GM21576 (cell line): Measurements from ENCODE around the gene PTK7.

ENCODE experiments used
- ATAC-seq: cut with Tn5 transposase; IDR thresholded peaks from one replicate; pipeline ENCODE4 v1.9.1; 2021; ENCODE audit warnings: mild to moderate bottlenecking, moderate library complexity; ENCODE audit not compliant: unreplicated experiment

PTK7 gene

DNA sequence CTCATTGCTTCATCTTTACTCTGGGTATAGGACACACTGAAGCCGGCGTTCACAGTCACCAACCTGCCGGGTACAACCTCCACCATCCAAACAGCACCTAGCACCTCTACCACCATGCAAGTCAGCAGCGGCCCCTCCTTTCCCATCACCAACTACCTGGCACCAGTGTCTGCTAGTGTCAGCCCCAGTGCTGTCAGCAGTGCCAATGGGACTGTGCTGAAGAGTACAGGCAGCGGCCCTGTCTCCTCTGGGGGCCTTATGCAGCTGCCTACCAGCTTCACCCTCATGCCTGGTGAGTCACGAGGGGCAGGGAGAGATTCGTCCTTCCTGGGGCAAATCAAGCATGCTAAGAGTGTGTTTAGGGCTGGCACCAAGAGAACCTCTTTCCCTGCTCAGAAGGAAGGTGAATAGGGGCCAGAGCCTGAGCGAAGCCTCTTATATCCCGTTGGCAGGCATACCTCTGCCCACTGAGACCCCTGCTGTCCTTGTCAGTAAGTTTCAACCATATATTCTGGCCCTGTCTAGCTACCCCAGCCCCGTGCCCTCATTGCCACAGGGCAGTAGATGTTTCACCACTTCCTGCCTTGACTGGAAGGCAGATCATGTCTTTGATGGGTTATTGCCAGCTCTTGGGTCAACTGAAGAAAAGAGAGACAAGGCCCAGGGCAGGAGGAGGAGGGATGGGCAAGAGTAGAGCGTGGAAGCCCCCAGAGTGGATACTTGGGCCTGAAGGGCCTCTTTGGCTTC lies 99.7 kb downstream of the PTK7 start:
- ATAC-seq = no peak

DNA sequence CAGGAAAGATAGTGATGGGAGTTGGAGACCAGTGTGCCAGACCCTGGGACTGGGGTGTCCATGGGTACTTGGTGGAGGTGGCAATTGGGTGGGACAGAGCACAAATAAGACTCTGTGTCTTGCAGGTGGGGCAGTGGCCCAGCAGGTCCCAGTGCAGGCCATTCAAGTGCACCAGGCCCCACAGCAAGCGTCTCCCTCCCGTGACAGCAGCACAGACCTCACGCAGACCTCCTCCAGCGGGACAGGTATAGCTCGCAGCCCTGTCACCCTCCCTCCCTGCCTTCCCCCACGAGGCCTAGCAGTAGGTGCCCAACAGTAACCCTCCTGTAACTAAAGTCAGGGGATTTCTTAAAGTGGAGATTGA lies 100.3 kb downstream of the PTK7 start:
- no peak for ATAC-seq

DNA sequence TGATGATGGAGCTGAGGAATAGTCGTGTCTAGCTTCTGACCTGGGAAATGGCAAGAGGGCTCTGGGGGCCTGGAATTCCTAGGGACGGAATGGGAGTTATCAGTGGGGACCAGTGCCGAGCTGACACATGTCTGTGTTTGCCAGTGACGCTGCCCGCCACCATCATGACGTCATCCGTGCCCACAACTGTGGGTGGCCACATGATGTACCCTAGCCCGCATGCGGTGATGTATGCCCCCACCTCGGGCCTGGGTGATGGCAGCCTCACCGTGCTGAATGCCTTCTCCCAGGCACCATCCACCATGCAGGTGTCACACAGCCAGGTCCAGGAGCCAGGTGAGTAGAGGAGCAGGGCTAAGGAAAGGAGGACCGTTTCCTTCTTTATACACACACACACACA lies 102.0 kb downstream of the PTK7 start:
- ATAC-seq = no peak

DNA sequence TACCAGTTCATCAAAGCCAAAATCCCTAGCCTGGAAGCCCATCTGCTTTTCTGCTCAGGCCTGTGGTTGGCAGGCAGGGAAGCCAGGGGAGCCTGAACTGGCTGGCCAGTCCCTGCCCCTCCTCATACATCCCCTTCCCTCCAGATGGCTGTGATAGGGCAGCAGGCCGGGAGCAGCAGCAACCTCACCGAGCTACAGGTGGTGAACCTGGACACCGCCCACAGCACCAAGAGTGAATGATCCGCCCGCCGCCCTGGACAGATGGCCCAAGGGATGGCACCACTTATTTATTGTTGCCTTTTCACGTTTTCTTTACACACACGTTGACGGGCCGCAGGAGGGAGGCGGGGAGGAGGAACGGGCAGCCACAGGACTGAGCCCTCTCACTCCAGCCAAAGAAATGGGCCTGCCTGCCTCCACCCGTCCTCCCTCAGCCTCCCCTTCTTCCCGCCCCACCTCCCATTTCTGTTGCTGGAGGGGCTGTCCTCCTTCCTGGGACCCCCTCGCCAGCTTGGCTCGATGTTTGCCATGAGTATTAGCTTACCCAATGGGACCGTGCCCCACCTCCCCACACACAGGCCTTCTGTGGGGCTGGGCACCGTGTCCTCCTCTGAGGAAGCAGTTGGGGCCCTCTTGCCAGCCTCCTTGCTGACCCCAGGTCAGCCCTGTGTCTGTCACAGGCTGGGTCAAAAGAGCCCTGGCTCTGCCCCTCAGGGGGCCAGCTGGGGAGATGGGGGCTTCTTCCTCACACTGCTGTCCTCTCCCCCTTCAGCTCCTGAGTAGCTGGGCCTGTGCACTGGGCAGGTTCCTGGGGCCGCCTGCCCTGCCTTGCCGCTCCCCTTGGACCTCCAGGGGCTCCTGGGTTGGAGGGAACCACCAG lies 103.1 kb downstream of the PTK7 start:
- ATAC-seq = no peak

DNA sequence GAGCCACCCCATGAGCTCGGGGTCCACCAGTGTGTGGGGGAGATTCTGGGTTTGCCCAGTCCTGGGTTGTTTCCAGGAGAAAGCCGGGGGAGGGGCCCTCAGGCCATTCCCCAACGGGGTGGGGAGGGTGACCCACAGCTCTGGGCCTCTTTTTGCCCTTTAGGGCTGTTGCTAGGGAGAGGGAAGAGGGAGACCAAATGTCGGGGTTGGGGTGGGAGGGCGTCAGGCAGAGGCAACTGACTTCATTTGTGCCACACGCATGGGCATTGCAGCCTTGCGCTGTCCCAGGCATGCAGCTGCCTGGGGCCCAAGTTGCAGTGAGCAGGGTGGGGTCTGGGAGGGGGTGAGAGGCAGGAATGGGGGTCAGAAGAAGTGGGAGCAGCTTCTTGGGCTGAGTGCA lies 103.9 kb downstream of the PTK7 start:
- no peak for ATAC-seq

DNA sequence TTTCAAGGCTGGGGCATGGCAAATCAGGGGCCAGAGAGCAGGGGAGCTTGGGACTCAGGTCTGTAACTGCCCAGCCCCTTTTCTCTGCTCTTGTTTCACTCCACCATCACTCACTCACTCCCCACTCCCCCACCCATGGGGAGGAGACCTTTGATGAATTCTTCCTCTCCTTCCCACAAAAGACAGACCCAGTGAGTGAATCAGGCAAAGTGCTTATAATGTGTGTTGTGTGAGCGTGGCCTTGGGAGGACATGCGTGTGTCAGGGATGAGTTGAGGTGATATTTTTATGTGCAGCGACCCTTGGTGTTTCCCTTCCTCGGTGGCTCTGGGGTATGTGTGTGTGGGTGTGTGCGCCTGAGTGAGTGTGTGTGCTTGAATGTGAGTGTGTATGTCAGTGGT lies 104.9 kb downstream of the PTK7 start:
- ATAC-seq = no peak

DNA sequence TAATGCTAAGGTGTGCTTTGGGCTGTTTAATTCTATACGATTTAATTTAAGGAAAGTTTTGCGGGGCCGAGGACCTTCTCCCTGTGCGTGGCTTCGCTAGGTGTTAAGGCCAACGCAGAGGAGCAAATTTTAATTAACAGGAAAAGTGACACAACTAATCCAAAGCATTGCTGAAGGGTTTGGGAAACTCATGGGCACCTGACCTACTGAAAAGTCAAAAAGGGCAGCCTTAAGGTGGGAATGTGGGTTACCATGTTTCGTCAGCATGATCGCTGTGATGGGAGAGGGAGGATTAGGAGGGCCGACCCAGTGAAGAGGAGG lies 105.5 kb downstream of the PTK7 start:
- ATAC-seq = no peak

DNA sequence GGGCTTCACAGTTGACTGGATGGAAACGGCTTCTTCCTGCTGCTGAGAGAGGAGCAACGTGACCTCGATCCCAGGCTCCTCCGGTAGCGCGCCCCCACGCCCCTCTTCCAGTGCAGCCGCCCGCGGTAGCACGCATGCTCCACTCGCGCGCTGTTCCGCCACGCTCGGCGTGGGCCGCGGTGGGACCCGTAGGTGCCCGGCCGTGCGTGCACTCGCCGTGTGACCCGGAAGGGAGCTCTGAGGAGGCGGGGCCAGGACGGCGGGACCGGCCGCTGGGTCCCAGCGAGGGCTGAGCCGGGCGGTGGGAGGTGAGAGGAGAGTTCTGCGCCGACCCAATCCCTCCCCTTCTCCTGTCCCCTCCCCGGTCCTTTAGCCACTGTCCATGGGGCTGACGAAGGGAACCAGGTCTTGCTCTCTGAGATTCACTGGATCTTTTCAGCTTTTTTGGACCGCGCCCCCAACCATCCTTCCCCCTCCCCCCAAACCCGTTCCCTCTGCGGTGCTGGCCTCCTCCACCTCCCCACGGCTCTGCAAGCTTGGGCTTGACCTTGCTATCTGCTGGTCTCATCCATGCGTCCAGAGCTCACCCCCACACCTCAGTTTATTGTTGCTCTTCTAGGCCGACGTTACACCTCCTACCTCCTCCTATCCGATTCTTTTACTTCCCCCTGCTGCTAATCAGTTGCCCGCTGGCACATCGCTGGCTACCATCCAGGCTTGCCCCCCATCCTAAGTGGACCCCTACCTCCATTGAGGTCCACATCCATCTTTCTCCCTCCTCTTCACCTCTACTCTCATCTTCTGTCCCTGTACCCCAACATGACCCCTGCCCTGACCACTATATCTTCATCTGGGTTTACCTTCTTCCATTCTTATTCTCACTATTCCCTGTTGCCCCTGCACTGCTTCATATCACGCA lies 106.1 kb downstream of the PTK7 start, which contains the start of gene CUL9:
Gene CUL9, plus strand, starts transcription at position 255 of the 919 bp plus-strand sequence. CDS start 2,115 bp downstream, outside the sequence.
- peak; percentile 85 for ATAC-seq

DNA sequence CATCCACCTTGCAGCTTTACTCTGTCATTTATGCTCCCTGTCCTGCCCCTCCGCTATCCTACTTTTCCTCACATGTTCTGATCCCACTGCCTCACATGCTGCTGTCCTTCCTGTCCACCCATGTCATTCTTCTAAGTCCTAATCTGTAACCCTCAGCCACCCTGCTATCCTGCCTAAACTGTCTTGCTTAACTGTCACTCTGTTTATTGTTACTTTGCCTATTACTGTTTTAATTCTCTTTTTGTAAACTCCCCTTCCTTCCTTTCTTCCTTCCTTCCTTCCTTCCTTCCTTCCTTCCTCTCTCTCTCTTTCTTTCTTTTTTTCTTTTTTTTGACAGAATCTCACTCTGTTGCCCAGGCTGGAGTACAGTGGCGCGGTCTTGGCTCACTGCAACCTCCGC lies 107.3 kb downstream of the PTK7 start:
- no peak for ATAC-seq

DNA sequence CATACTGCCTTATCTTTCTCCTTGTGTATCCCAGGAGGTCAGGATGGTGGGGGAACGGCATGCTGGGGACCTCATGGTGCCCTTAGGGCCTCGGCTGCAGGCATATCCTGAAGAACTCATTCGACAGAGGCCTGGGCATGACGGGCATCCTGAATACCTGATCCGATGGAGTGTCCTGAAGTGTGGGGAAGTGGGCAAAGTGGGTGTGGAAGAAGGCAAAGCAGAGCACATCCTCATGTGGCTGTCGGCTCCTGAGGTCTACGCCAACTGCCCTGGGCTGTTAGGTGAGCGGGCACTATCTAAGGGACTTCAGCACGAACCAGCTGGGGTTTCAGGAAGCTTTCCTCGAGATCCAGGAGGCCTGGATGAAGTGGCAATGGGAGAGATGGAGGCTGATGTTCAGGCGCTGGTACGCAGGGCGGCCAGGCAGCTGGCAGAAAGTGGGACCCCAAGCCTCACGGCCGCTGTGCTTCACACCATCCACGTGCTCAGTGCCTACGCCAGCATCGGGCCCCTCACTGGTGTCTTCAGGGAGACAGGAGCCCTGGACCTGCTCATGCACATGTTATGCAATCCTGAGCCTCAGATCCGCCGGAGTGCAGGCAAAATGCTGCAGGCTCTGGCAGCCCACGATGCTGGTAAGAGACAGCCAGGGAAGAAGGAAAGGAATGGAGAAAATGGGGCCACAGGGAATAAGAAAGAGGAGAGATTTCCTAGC lies 108.3 kb downstream of the PTK7 start:
- no peak for ATAC-seq

DNA sequence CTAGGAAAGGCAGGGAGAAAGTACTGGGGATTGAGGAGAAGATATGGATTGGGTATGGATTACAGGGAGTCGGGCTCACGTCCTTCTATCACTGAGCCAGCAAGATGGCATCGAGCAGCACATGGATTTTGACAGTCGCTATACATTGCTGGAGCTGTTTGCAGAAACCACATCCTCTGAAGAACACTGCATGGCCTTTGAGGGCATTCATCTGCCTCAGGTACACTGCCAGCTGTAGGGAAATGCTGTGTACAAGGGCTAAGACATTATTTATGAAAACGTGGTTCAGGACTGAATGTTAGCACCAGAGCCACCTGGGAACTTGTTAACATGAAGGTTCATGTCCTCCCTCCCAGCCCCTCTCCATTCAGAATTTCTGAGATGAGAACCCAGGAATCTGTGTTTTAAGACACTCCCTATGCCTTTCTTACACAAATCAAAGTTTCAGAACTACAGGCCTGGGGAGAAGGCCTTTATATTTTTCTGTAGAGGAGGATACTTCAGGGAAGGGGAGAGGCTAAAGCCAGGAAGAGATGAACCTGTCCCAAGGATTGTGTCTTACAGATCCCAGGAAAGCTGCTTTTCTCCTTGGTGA lies 109.4 kb downstream of the PTK7 start:
- ATAC-seq = no peak

DNA sequence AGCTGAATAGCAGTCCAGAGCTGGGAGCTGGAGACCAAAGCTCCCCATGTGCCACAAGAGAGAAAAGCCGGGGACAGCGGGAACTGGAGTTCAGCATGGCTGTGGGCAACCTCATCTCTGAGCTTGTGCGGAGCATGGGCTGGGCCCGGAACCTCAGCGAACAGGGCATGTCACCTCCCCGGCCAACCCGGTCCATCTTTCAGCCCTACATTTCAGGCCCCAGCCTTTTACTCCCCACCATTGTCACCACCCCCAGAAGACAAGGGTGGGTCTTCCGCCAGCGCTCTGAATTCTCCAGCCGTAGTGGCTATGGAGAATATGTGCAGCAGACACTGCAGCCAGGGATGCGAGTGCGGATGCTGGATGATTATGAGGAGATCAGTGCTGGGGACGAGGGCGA lies 109.9 kb downstream of the PTK7 start:
- ATAC-seq = no peak

DNA sequence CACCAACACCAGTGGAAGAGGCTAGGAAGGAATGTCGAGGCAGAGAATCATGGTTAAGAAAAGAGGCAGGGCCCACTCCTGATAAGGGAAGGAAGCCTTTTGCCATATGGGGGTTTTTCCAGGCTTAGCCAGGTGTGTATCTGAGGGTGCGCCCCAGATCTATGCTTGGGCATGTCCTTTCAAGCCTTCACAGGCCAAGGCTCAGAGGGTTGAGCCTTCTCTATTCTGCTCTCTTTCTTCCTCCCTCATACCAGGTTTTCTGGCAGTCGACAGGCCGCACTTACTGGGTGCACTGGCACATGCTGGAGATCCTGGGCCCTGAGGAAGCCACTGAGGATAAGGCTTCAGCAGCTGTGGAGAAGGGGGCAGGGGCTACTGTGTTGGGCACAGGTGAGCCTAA lies 110.6 kb downstream of the PTK7 start:
- no peak for ATAC-seq

DNA sequence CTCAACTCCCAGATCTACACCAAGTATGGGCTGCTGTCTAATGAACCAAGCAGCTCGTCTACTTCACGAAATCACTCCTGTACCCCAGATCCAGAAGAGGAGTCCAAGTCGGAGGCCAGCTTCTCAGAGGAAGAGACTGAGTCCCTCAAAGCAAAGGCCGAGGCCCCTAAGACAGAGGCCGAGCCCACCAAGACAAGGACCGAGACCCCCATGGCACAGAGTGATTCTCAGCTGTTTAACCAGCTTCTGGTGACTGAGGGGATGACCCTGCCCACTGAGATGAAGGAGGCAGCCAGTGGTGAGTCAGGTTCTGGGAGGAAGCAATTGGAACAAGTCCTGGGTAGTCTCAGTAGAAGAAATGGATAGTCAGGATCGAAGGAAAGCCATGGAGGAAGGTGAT lies 111.7 kb downstream of the PTK7 start:
- ATAC-seq = no peak

DNA sequence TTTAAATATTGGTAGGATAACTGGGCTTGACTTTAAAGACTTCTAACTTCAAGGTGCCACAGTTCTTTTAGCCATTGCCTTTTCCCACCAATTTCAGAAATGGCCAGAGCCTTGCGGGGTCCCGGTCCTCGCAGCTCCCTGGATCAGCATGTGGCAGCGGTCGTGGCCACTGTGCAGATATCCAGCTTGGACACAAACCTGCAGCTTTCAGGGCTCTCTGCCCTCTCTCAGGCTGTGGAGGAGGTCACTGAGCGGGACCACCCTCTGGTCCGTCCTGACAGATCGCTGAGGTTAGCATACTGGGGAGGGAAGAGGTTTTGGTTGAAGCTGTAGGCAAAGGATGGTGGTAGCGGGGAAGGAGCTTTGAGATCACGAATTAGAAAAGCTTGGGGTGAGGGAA lies 112.3 kb downstream of the PTK7 start:
- no peak for ATAC-seq

DNA sequence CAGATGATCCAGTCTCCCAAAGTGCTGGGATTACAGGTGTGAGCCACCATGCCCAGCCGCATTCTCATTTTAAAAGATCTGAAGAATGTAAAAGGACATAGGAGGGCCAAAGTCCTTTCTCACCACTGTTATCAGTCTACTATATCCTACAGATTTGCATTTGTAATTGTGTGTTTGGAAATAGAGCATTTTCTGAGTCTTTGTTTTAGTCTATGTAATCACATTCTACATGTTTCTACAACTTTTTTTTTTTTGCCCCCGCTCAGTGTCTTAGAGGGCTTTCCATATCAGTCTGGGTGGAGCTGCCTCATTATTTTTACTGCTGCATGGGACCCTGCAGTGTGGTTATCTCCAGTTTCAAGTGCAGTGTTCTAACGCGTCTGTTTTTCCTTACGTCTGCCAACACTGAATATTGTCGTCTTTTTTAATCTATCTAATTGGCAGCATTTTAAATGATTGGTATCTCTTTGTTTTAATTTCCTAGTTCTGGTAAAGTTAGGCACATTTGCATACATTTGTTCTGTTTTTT lies 113.7 kb downstream of the PTK7 start:
- no peak for ATAC-seq

DNA sequence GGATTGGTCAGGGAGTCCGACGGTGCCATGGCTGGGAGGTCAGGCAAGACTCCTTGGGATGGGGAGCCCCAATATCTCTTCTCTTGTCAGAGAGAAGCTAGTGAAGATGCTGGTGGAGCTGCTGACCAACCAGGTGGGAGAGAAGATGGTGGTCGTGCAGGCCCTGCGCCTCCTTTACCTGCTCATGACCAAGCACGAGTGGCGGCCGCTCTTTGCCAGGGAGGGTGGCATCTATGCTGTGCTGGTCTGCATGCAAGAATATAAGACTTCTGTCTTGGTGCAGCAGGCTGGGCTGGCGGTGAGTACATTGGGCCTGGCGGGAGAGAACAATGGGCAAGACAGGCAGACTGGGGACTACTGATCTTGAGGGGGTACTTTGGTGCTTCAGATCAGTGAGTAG lies 116.8 kb downstream of the PTK7 start:
- no peak for ATAC-seq

DNA sequence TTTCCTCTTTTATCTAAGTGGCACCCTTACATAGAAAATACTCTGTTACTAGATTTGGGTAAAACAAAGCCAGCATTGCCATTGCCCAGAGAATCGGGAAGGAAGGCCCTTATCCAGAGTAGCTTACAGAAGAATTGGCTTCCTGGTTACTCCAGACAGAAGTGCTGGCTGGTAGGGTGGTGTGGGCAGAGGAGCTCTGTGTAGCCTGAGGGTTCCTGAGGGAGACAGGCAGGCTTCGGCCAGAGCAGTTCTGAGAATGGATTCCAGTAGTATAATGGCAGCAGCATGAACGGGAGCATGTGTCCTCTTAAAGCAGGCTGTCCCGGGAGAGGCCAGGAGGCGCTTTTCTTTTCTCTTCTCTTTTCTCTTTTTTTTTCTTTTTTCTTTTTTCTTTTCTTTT lies 117.8 kb downstream of the PTK7 start:
- ATAC-seq = no peak

DNA sequence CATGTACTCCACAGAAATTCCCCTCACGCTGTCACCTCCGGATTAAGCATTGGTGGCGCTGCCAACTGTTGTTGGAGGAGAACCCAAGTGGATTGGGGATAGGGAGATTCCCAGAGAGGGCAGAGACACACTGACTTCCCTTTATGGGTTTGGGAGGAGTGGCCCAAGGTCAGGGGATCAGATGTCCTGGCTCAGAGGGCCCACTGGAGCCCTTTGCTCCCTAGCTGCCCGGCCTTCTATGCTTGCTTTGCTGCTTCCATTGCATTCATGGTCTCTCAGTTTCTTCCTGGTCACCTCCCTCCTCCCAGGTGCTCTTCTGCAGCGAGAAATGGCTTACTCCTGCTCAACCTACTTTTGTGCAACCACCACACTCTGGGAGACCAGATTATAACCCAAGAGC lies 120.2 kb downstream of the PTK7 start:
- ATAC-seq = no peak

DNA sequence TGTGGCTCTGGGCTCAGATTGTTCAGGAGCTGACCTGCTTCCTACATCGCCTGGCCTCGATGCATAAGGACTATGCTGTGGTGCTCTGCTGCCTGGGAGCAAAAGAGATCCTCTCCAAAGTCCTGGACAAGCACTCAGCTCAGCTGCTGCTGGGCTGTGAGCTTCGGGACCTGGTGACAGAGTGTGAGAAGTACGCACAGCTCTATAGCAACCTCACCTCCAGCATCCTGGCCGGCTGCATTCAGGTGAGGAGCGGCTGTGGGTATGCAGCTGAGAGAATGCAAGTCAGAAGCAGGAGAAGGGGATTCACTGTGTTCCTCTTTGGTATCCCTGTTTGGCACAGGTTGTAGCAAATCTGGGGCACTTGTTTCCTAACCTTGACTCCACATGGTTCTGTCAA lies 123.8 kb downstream of the PTK7 start:
- ATAC-seq = no peak
